Nephron progenitor cell (in vitro differentiated cells): ENCODE data around the gene OLIG2.

Source experiments
- DNase-seq: peaks from one replicate; pipeline ENCODE4 v3.0.0; 2021
- H3K27ac Mint-ChIP-seq: 2 replicates; pipeline ENCODE4 v1.8.0; 2021; ENCODE audit warnings: mild to moderate bottlenecking, moderate library complexity, mixed read lengths
- H3K27me3 Mint-ChIP-seq: 2 replicates; pipeline ENCODE4 v1.8.0; 2021; ENCODE audit warnings: mild to moderate bottlenecking, low read depth, mixed read lengths; ENCODE audit not compliant: poor library complexity
- H3K36me3 Mint-ChIP-seq: 2 replicates; pipeline ENCODE4 v1.8.0; 2021; ENCODE audit warnings: low read depth, mixed read lengths
- H3K4me1 Mint-ChIP-seq: 2 replicates; pipeline ENCODE4 v1.8.0; 2021; ENCODE audit warnings: mixed read lengths
- H3K4me3 Mint-ChIP-seq: 2 replicates; pipeline ENCODE4 v1.8.0; 2021; ENCODE audit warnings: mild to moderate bottlenecking, moderate library complexity, mixed read lengths
- H3K9me3 Mint-ChIP-seq: 2 replicates; pipeline ENCODE4 v1.8.0; 2021; ENCODE audit warnings: mild to moderate bottlenecking, moderate library complexity, mixed read lengths
- TF ChIP-seq, protein P1 (sequence below): fragments of 200-600 bp; sonication (generic); IDR thresholded peaks from 2 replicates; pipeline ENCODE4 v1.5.0; 2021; ENCODE audit warnings: antibody characterized with exemption

OLIG2 gene

DNA sequence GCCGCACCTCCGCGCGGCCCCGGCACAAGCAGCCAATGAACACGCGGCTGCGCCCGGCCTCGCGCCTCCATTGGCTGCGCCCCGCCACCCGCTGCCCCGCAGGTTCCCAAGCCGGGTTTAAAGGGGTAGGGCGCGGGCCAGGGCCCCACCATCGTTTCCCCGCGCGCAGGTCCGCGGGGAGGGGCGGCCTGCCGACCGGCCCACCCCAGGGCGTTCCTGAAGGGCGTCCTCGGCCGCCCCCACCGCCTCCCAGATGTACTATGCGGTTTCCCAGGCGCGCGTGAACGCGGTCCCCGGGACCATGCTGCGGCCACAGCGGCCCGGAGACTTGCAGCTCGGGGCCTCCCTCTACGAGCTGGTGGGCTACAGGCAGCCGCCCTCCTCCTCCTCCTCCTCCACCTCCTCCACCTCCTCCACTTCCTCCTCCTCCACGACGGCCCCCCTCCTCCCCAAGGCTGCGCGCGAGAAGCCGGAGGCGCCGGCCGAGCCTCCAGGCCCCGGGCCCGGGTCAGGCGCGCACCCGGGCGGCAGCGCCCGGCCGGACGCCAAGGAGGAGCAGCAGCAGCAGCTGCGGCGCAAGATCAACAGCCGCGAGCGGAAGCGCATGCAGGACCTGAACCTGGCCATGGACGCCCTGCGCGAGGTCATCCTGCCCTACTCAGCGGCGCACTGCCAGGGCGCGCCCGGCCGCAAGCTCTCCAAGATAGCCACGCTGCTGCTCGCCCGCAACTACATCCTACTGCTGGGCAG lies 44.4 kb downstream of the OLIG2 start, which contains the start of gene OLIG1:
Gene OLIG1, plus strand, starts transcription at position 148 of the 750 bp plus-strand sequence. Its CDS starts 106 bp downstream, at position 254.
- no peaks in the 10 kb centered on the region for H3K36me3 Mint-ChIP-seq
- peaks cover 98% of the 10 kb centered on the region for H3K27me3 Mint-ChIP-seq
- peak; percentile 69 for DNase-seq
- peak within 1 kb of the TSS; percentile 68 for H3K4me3 Mint-ChIP-seq
- TF ChIP-seq, protein P1, sequence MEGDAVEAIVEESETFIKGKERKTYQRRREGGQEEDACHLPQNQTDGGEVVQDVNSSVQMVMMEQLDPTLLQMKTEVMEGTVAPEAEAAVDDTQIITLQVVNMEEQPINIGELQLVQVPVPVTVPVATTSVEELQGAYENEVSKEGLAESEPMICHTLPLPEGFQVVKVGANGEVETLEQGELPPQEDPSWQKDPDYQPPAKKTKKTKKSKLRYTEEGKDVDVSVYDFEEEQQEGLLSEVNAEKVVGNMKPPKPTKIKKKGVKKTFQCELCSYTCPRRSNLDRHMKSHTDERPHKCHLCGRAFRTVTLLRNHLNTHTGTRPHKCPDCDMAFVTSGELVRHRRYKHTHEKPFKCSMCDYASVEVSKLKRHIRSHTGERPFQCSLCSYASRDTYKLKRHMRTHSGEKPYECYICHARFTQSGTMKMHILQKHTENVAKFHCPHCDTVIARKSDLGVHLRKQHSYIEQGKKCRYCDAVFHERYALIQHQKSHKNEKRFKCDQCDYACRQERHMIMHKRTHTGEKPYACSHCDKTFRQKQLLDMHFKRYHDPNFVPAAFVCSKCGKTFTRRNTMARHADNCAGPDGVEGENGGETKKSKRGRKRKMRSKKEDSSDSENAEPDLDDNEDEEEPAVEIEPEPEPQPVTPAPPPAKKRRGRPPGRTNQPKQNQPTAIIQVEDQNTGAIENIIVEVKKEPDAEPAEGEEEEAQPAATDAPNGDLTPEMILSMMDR, result no peak
- H3K9me3 Mint-ChIP-seq, result peaks cover 17% of the 10 kb centered on the region
- peaks cover 12% of the 10 kb centered on the region for H3K4me1 Mint-ChIP-seq
- H3K27ac Mint-ChIP-seq, result no peak within 1 kb of the TSS

DNA sequence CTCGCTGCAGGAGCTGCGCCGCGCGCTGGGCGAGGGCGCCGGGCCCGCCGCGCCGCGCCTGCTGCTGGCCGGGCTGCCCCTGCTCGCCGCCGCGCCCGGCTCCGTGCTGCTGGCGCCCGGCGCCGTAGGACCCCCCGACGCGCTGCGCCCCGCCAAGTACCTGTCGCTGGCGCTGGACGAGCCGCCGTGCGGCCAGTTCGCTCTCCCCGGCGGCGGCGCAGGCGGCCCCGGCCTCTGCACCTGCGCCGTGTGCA lies 44.9 kb downstream of the OLIG2 start:
- TF ChIP-seq, protein P1, result no peak

DNA sequence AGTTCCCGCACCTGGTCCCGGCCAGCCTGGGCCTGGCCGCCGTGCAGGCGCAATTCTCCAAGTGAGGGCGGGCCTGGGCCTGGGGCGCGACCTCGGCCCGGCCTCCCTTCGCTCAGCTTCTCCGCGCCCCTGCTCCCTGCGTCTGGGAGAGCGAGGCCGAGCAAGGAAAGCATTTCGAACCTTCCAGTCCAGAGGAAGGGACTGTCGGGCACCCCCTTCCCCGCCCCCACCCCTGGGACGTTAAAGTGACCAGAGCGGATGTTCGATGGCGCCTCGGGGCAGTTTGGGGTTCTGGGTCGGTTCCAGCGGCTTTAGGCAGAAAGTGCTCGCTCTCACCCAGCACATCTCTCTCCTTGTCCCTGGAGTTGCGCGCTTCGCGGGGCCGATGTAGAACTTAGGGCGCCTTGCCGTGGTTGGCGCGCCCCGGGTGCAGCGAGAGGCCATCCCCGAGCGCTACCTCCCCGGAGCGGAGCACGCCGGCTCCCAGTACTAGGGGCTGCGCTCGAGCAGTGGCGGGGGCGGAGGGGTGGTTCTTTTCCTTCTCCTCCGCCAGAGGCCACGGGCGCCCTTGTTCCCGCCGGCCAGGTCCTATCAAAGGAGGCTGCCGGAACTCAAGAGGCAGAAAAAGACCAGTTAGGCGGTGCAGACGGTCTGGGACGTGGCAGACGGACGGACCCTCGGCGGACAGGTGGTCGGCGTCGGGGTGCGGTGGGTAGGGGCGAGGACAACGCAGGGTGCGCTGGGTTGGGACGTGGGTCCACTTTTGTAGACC lies 45.4 kb downstream of the OLIG2 start:
- peaks cover 98% of the 10 kb centered on the region for H3K27me3 Mint-ChIP-seq
- H3K36me3 Mint-ChIP-seq, result no peaks in the 10 kb centered on the region
- no peak overlapping the region for H3K27ac Mint-ChIP-seq
- DNase-seq, result peak; percentile 55
- peaks cover 12% of the 10 kb centered on the region for H3K4me1 Mint-ChIP-seq
- TF ChIP-seq, protein P1, result no peak
- H3K9me3 Mint-ChIP-seq, result peaks cover 17% of the 10 kb centered on the region
- peak overlapping the region; percentile 68 for H3K4me3 Mint-ChIP-seq

More for the DNA sequence above, 44.9 kb downstream of the OLIG2 start:
- Mint-ChIP-seq H3K9me3 (peaks cover 17% of the 10 kb centered on the region), H3K4me1 (peaks cover 12% of the 10 kb centered on the region), H3K27me3 (peaks cover 98% of the 10 kb centered on the region), H3K36me3 (no peaks in the 10 kb centered on the region), H3K4me3 (peak overlapping the region; percentile 52), H3K27ac (no peak overlapping the region)
- no peak for DNase-seq

DNA sequence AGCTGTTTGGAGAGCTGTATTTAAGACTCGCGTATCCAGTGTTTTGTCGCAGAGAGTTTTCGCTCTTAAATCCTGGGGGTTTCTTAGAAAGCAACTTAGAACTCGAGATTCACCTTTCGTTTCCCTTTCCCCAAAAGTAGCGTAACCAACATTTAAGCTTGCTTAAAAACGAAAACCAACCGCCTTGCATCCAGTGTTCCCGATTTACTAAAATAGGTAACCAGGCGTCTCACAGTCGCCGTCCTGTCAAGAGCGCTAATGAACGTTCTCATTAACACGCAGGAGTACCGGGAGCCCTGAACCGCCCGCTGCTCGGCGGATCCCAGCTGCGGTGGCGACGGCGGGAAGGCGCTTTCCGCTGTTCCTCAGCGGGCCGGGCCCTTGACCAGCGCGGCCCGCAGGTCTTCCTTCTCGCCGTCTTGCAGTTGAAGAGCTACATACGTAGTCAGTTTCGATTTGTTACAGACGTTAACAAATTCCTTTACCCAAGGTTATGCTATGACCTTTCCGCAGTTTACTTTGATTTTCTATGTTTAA lies 46.1 kb downstream of the OLIG2 start:
- peaks cover 98% of the 10 kb centered on the region for H3K27me3 Mint-ChIP-seq
- TF ChIP-seq, protein P1, result no peak
- DNase-seq, result peak; percentile 45
- H3K36me3 Mint-ChIP-seq, result no peaks in the 10 kb centered on the region
- H3K4me3 Mint-ChIP-seq, result peak overlapping the region; percentile 68
- peaks cover 17% of the 10 kb centered on the region for H3K9me3 Mint-ChIP-seq
- peaks cover 12% of the 10 kb centered on the region for H3K4me1 Mint-ChIP-seq
- H3K27ac Mint-ChIP-seq, result no peak overlapping the region

DNA sequence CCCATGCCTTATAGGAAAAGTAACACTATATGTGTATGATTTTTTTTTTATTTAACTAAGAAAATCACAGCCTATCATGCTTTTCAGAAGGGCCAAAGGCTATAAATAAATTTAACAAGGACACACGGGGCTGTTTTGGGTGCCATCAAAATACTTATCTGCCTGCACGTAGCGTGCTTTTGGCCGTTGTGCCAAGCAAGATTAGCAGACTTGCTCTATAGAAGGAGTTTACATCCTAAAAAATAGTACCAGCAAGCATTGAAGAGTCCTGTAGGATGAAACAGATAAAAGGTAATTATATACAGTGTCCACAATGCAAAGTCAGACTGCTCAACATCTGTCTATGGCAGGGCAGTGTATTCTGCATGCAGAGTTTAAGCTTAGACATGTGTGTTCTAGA lies 47.9 kb downstream of the OLIG2 start:
- peaks cover 12% of the 10 kb centered on the region for H3K4me1 Mint-ChIP-seq
- peaks cover 12% of the 10 kb centered on the region for H3K9me3 Mint-ChIP-seq
- DNase-seq, result no peak
- H3K4me3 Mint-ChIP-seq, result no peak overlapping the region
- H3K36me3 Mint-ChIP-seq, result no peaks in the 10 kb centered on the region
- TF ChIP-seq, protein P1, result no peak
- H3K27ac Mint-ChIP-seq, result no peak overlapping the region
- H3K27me3 Mint-ChIP-seq, result peaks cover 98% of the 10 kb centered on the region
